Fibroblast of skin of right biceps (primary cell): ENCODE results near the gene KCNQ5.

Source experiments
- DNase-seq: peaks from one replicate; pipeline ENCODE4 v3.0.0-alpha.2; 2013

The KCNQ5 gene

DNA sequence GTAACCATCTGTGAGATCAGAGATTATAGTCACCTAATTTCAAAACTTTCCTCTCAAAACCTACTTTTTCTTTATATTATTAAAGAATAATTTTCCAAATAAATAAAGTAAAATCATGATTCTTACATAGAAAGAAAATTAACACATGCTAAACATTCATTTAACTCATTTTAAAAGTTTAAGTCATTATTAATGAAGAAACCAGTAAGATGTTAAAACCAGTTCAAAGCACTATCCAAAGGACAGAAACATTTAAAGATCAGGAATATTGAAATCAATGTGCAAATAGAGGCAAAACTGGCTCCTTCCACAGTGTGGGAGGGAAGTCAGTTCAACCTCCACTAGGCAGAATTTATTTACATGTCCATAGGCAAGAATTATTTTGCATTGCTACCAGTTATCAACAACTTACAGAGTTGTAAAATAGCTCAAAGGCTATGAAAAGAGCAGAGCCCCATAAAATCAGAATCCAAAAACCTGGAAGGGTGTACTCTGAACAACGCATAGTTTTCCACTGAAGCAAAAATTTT, 456.5 kb downstream of the KCNQ5 start:
- no peak for DNase-seq

DNA sequence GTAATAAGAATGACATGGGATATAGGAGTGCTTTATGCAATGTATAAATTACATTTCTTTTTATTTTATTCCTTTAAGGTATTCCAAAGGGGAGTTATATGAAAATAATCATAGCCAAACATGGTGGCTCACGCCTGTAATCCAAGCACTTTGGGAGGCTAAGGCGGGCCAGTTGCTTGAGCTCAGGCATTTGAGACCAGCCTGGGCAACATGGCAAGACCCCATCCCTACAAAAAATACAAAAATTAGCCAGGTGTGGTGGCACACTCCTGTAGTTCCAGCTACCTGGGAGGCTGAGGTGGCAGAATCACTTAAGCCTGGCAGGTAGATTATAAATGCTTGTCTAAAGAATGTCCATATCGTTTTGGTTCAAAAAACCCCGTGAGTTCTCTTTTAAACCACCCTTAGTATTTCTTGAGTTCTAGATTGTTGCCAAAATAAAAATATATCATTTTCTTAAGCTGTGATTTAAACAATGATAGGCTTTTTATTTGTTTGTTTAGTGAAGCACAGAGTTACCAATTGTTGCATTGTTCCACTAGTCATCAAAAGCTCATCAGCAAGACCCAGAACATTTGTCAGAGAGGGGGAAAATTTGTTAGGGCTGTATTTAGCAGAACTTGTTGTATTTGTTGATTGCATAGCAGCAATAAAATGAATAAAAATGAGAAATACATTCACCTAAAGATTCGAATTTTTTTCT, 457.2 kb downstream of the KCNQ5 start:
- no peak for DNase-seq

DNA sequence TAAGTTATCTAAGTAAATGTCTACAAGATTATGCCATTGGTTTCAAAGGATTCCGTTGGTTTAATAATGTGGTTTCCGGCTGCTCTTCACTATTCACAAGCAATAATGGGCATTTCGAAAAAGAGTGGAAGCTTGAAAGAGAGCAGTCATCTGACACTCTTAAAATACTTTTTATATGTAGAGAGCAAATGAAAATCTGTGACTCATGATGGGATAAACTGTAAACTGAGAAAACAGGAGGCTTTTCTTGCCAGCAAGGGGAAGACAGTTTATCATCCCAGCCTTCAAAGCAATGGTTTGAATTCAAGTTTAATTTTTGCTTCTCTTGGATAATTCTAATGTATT, 457.7 kb downstream of the KCNQ5 start:
- peak; percentile 82 for DNase-seq

DNA sequence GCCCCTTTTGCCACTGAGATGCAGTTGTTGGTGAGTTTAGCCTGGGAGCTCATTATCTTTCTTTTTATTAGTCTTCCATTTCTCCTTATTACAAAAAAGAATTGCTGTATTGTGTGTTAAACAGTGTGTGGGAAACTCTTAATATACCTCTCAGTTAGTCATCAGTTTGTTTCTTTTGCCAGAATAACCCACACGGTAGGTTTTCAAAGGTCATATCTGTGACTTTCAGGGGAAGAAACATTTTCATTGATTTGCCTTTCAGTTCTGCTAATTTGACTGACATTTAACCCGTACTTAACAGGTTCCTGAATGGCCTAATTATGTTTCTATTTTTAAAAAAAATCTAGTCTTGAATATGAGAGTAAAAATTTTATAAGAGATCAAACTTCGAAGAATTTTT, 458.1 kb downstream of the KCNQ5 start:
- DNase-seq = peak; percentile 23

DNA sequence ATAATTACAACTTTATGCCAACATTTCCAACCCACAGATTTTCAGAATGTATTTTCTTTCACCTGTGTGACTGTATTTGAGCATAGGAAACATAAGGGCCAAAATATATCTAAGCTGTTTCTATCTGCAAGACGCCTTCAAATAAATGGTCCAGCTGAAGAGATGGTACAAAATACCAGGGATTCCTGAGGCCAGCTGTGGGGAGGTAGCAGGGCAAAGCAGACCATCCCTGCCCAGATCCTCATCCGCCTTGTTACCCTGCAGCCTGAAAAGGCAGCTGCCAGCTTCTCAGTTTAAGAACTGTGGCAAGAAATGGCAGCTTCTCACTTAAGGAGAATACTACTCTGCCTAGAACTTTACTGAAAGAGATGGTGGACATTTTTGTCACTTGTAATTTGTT, 460.1 kb downstream of the KCNQ5 start:
- DNase-seq = no peak

DNA sequence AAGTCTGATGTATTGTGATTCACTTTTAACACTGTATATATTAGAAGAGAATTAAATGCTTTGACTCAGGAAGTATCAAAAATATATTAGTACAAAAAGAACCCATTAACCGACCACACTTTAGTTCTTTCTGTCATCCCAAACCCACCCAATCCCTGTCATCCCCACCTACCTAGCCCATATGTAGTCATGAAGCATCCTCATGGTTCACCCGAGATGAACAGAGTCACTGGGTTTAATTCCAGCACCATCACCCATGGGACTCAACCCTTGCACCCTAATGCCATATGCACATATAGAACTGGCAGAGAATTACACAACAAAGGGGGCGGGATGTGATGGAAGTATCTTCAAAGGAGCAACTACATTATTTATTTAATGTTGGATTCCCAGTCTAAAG, 462.0 kb downstream of the KCNQ5 start:
- no peak for DNase-seq

DNA sequence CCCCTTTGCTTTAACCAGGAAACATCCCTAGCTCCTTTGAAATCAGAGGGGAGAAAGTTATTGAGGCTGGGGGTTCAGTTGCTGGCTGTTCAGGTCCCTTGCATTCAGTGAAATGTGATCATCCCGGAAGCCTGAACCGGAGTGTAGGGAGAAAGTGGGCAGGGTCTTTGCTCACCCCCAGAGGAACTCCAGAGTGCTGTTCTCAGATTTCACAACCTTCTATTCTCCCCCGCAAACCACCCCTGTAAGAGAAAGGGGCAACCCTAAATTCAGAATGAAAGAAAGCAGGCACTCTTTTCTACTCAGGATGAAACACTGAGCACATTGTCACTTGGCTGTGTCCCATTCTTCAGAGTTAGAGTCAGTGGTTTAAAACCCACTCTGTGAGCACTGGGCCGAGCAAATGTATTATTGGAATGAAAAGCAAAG, 463.6 kb downstream of the KCNQ5 start:
- peak; percentile 41 for DNase-seq

DNA sequence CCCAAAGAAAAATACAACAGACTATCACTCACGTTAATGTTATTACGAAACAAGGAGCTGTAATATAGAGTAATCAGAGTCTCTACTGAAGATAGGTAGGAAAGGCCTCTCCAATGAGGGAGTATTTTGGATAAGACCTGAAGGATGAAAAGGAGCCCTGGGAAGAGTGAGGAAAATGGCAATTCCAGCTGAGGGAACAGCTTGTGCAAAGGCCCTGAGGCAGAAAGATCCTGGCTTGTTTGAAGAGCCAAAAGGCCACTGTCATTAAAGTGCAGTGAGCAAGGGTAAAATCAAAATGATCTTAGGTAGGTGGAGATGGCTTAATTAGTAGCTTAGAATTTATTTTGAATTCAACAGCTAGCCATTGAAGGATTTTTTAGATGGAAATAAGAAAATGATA, 464.9 kb downstream of the KCNQ5 start:
- no peak for DNase-seq

DNA sequence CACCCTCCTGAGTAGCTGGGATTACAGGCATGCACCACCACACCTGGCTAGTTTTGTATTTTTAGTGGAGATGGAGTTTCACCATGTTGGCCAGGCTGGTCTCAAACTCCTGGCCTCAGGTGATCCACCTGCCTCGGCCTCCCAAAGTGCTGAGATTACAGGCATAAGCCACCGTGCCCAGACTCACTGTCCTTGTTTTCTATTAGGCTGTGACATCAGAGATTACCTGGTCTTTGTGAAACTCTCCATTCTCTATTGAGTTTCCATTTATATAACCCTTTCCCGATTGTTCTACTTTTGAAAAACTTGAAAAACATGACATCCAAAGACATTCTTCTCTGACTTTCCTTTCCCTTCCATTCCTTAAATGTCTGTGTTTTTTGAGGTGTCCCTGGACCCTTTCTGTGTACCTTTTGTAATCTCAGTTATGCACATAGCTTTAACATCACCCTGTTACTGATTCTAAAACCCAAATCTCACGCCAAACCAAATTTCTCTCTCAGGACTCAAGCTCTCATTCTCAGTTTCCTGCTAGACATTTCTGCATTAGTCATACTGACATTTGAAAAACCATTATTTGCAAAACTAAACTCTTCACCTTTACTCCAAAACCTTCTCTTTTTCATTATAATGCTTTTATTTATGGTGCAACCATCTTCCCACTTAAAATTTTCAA, 466.4 kb downstream of the KCNQ5 start:
- DNase-seq = no peak

DNA sequence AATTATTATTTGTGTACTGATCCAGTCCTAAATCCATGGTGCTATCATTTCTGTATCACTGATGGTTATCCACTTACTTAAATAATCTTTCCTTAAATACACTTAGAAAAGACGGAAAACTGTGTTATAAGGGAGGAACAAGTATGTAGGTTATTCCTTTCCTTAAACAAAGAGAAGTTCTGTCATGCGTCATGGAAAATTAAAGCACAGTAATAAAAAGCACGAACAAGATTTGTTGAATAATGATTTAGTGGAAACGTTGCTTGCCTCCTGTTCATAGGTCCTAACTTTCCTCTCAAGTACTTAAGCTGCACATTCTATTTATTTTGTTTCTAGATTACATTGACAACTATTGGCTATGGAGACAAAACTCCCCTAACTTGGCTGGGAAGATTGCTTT, 483.1 kb downstream of the KCNQ5 start:
- no peak for DNase-seq

DNA sequence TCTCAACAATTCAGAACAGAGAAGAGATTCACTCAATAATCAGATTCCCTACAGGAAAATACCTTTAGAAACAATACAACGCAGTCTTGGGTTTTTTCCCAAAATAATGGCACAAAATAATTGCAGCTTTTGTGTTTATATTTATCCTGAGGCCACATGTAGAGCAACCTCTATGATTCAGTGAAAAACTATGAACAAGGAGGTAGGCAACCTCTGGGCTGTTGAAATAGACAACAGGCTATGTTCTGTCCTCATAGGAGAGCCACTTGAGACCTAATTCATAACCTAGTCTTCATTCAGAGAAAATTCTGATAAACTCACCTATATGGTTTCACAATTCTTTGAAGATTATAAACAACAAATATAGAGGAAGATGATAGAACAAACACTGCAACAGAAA, 485.2 kb downstream of the KCNQ5 start:
- no peak for DNase-seq

DNA sequence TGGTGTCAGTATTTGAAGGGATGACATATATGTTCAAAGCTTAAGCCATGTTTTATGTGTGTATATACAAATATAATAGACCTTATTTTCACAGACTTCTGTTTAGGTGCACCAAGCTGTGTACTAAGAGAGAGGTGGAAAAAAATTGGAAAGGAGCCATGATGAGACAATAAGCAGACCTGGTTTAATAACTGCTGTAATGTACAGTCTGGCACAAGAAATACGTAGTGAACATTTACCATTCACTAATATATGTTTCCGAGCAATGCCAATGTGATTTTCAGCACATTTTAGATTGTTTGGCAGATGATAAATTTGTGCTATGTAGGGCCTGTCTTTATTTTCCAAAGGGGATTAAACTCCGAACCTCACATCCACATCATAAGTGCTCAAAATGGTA, 487.1 kb downstream of the KCNQ5 start:
- DNase-seq = no peak

DNA sequence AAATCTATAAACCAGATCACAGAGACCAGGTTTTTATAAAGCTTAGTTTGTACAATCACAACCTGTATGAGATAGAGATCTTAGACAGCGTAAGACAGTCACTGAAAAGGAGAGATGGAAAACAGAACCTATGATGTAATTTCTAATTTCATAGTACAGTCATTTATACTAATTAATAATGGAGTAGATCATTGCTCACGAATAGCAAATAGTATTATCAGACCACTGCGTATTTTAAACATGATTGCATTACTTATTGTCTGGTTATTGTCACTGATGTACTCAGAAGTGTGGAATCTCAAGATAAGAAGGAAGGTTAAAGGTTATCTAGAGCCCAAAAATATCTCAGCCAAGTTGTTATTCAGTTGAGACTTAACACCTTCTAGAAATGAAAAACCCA, 487.8 kb downstream of the KCNQ5 start:
- DNase-seq = peak; percentile 13

DNA sequence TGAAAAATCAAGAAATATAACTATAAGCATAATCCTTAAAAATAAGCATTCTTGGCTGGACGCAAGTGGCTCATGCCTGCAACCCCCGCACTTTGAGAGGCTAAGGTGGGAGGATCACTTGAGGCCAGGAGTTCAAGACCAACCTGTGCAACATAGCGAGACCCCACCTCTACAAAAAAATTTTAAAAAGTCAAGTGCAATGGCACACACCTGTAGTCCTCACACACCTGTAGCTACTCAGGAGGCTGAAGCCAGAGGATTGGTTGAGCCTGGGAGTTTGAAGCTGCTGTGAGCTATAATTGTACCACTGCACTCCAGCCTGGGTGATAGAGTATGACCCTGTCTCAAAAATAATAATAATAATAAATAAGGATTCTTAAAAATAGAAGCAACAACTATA, 494.5 kb downstream of the KCNQ5 start:
- DNase-seq = no peak

DNA sequence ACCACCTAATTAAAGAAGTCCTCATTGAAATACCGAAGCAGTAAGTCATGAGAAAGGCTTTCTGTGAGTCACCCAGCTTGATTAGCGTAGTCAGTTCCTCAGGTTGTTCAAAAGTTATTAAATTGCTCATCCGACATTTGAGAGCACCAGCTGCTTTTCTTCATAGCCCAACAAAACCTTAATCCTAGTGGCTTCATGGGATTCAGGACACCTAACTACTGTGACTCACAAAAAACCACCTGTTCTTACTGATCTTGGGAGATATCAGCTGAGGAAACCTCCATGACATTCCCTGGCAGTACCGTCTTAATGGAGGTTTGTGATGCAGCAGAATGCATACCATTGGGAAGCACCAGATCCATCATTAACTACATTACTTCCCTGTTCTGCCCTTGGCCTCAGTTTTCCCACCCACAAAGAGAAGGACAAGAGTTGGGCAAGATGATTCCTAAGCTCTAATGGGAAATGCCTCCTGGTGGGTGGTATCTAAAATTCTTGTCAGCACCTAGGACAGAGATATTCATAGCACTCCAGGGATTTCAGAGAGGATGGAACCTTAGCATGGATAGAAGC, 499.6 kb downstream of the KCNQ5 start:
- peak; percentile 86 for DNase-seq

DNA sequence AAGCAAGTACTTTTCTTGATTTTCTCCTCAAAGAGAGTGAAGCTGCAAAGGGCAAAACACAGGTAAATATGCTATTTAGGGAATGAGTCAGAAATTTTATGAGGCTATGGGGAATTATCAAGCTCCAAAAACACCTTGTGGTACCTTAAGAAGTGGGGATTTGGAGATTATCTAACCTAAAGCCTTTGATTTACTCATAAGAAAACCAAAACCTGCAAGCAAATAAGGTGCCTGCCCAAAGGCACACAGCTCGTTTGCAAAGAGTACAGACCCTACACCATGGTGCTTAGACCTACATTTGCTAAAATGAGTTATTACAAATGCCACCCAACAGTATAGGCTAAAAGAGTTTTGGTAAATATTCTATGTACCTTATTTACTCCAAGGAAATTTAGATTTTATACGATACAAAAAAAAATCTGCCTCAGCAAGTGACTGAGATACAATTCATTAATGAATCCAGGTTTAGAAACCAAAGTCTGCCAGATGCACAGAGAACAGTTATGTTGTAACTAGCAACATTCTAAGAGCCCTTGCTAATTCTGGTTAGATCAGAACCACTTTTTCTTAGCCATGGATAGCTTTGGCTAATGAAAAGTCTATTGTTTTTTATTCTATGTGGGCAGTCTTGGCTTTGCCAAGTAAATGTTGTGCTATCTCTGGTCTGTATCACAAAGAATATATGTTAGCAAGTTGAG, 501.9 kb downstream of the KCNQ5 start:
- no peak for DNase-seq

DNA sequence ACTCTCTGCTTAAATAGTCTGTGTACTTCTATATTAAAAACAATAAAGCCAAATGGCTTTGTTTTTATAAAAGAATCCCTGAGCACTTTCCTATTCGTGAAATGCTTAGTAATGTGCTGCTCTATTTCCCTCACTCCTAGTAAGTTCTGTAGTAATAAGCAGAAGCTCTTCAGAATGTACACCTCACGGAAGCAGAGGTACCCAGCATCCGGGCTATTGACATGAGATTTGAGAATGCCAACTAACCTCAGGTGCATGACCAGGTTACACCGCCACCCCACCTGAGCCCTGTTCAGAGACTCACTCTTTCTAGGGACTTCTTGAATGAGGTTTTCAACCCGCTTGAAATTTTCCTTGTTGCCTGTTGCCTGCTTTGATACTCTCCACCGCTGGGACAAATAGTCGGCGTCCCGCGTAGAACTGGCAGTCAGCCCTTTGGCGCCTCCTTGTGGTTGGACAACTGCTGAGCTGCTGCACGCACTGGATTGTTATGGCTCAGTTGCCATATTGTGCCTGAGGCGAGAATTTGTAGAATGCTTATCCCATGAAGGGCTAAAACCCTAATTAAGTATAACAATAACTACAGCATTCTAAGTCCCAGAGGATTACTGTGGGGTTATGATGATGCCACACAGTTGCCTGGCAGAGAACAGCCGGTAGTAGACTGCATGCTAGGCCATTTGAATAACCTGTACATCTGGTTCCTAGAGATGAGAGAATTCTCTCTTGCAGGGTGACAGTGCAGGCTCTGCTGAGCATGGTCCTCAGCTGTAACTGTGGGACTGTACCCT, 508.0 kb downstream of the KCNQ5 start:
- DNase-seq = peak; percentile 73

DNA sequence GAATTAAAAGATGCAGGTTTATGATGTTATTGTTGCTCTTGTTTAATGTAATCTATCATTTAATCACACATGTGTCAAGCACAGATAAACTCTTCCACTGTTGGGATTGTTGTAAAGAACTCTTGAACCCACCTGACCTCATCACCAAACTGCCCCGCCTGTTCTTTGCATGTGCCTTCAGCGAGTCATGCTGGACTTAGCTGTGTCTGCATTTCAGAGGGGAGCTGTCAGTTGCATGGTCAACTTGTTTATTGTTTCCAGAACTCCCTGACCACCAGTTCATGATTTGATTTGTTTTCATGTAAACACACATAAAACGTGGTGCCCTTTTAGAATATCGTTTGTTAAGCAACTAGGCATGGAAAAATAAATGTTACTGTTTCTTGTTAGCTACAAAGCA, 509.8 kb downstream of the KCNQ5 start:
- no peak for DNase-seq

DNA sequence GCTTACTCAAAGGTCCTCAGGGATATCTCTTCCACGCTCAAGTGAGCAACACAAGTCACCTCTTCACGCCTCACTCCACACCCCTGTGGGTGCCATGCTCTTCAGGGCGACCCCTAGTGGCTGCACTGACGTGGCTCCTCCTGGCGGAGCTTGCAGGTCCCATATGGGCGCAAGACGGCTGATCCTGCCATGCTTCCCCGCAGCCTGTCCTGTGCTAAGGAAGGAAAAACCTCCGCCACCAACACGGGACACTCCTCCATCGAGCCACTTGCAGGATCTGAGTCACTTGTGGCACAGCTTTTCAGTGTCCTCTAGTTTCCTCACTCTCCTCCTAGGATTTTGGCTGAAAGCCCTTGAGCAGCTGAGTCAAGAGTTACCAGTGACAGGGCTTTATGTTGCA, 512.7 kb downstream of the KCNQ5 start:
- peak; percentile 16 for DNase-seq

DNA sequence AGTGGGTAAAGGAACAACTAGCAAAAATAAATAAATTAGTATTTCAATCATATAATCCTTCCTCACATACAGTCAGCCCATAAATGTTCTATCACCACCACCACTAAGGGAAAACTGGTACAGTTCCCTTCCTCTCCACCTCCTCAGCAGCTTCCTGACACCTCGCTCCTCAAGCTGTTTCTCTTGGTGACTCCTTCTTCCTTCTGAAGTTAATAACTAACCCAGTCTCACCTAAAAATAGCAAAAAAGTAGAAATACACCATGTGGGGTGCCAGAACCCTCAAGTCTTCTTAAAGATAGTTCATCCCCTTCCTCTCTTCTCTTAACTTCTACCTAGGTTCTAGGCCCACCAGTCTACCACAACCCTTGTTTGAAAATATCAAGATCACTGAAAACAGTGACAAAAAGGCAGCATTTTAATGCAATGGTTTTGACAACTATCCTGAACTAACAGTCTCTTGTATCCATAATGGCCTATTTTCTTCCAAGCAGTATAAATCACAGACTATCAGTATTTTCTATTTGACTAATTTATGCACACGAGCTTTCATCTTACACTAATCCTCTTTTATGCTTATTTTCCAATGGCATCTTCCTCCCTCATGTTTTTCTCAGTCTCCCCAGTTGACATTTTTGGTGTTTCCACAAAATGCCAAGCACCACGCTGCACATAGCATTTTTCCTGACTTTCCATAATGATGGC, 518.0 kb downstream of the KCNQ5 start:
- DNase-seq = no peak

DNA sequence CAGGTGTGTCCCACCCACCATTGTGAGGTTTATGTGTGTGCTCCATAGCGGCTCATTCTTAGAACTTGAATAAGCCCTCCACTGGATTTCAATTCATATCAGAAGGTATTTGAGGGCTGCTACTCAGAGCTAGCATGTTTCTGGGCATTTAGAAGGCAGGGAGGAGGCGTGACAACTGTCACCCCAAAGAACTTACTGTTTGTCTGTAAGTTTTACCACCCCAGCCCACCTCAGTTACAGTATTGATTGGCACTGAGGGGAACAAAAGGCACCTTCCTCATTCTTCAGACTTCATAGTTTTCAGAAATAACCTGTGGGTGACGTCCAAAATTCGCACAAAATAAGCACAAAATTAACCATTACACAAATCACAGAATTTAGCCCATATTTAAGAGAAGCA, 521.7 kb downstream of the KCNQ5 start:
- DNase-seq = no peak

DNA sequence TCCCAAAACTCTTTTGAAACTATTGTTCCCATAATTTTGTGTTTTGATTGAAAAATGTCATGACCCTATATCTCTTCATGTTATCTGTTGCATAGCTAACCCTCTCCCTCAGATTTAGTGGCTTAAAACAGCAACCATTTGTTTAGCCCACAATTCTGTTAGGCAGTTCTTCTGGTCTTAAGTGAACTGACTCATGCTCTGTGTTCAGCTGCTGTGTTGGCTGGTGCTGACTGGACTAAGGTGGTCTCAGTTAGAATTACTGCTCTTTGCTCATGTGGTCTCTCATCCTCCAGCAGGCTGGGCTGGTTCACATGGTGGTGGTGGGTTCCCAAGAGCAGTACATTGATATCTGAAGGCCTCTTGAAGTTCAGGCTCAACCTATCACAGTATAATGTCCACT, 522.7 kb downstream of the KCNQ5 start:
- no peak for DNase-seq
